ENCODE measurements around the gene DDX23.
A peak's percentile ranks its signal among the peaks of the same experiment; 100 is the strongest.

Gene DDX23

GRCh38 chr12:48795550-48796455 is 56.2 kb downstream of the DDX23 start:
- Histone ChIP-seq H3K4me2 (ENCODE audit: low read length) (no peak overlapping the region), H3F3A (ENCODE audit: control insufficient read depth, insufficient read depth) (no peaks in the 10 kb centered on the region), H3K4me3 (ENCODE audit: low read length) (no peak overlapping the region), H3K27me3 (ENCODE audit: control insufficient read depth, low read length) (peaks cover 5% of the 10 kb centered on the region), H3K4me1 (ENCODE audit: control insufficient read depth, low read length) (no peaks in the 10 kb centered on the region), H3K79me2 (ENCODE audit: control insufficient read depth, low read length) (no peaks in the 10 kb centered on the region), H3K27ac (ENCODE audit: low read depth, low read length) (no peak overlapping the region), H3K9me2 (replicated peaks; ENCODE audit: control insufficient read depth, low read length) (no peaks in the 10 kb centered on the region), H3K9me3 (ENCODE audit: control insufficient read depth, insufficient read depth, low read length) (no peaks in the 10 kb centered on the region), H4K20me1 (ENCODE audit: control insufficient read depth, insufficient read depth, low read depth, low read length) (no peaks in the 10 kb centered on the region), H3K36me3 (ENCODE audit: control insufficient read depth, low read length) (no peaks in the 10 kb centered on the region)
- TF ChIP-seq EZH2phosphoT487 (IDR thresholded peaks at IDR 0.05; ENCODE audit: borderline replicate concordance, low read length) (no peak), CTCF (IDR thresholded peaks at IDR 0.05; ENCODE audit: low read depth, low read length, poor library complexity, severe bottlenecking) (peak; percentile 97)

- TF ChIP-seq EZH2phosphoT487 (IDR thresholded peaks at IDR 0.05; ENCODE audit: borderline replicate concordance, low read length) = no peak
- no peak for TF ChIP-seq CTCF (IDR thresholded peaks at IDR 0.05; ENCODE audit: low read depth, low read length, poor library complexity, severe bottlenecking)
- H3K27ac ChIP-seq (ENCODE audit: low read depth, low read length) = no peak overlapping the region
- no peak overlapping the region for H3K4me2 ChIP-seq (ENCODE audit: low read length)
Observed at GRCh38 chr12:48794870-48795269, 57.1 kb downstream of the DDX23 start.

GRCh38 chr12:48793696-48794095 is 58.3 kb downstream of the DDX23 start:
- no peak for TF ChIP-seq EZH2phosphoT487 (IDR thresholded peaks at IDR 0.05; ENCODE audit: borderline replicate concordance, low read length)
- TF ChIP-seq CTCF (IDR thresholded peaks at IDR 0.05; ENCODE audit: low read depth, low read length, poor library complexity, severe bottlenecking) = no peak

More at GRCh38 chr12:48794870-48795269, 57.1 kb downstream of the DDX23 start:
- Histone ChIP-seq H3K9me2 (replicated peaks; ENCODE audit: control insufficient read depth, low read length) (no peaks in the 10 kb centered on the region), H4K20me1 (ENCODE audit: control insufficient read depth, insufficient read depth, low read depth, low read length) (no peaks in the 10 kb centered on the region), H3F3A (ENCODE audit: control insufficient read depth, insufficient read depth) (no peaks in the 10 kb centered on the region), H3K9me3 (ENCODE audit: control insufficient read depth, insufficient read depth, low read length) (no peaks in the 10 kb centered on the region), H3K36me3 (ENCODE audit: control insufficient read depth, low read length) (no peaks in the 10 kb centered on the region), H3K4me3 (ENCODE audit: low read length) (no peak overlapping the region), H3K27me3 (ENCODE audit: control insufficient read depth, low read length) (peaks cover 8% of the 10 kb centered on the region), H3K4me1 (ENCODE audit: control insufficient read depth, low read length) (no peaks in the 10 kb centered on the region), H3K79me2 (ENCODE audit: control insufficient read depth, low read length) (no peaks in the 10 kb centered on the region)

More at GRCh38 chr12:48793696-48794095, 58.3 kb downstream of the DDX23 start:
- no peaks in the 10 kb centered on the region for H4K20me1 ChIP-seq (ENCODE audit: control insufficient read depth, insufficient read depth, low read depth, low read length)
- no peak overlapping the region for H3K27ac ChIP-seq (ENCODE audit: low read depth, low read length)
- H3F3A ChIP-seq (ENCODE audit: control insufficient read depth, insufficient read depth) = no peaks in the 10 kb centered on the region
- H3K9me3 ChIP-seq (ENCODE audit: control insufficient read depth, insufficient read depth, low read length) = no peaks in the 10 kb centered on the region
- H3K4me2 ChIP-seq (ENCODE audit: low read length) = no peak overlapping the region
- no peaks in the 10 kb centered on the region for H3K79me2 ChIP-seq (ENCODE audit: control insufficient read depth, low read length)
- H3K4me1 ChIP-seq (ENCODE audit: control insufficient read depth, low read length) = no peaks in the 10 kb centered on the region
- H3K36me3 ChIP-seq (ENCODE audit: control insufficient read depth, low read length) = no peaks in the 10 kb centered on the region
- peaks cover 10% of the 10 kb centered on the region for H3K27me3 ChIP-seq (ENCODE audit: control insufficient read depth, low read length)
- H3K9me2 ChIP-seq (replicated peaks; ENCODE audit: control insufficient read depth, low read length) = no peaks in the 10 kb centered on the region
- no peak overlapping the region for H3K4me3 ChIP-seq (ENCODE audit: low read length)

Data from DOHH2 (cell line).